IMR-90 (cell line): ENCODE results near the gene ANK3. TPM values are rescaled to one million over a fixed set of nuclear protein-coding genes. Genes with fewer than 3 reads are reported as not detected.

Experiments
- ATAC-seq: fragments of 200-7000 bp; cut with Tn5 transposase; 2 replicates; pipeline ENCODE4 v1.9.1; 2020; ENCODE audit warnings: low read depth, mild to moderate bottlenecking, moderate library complexity
- BruUV-seq: library from RNA; stranded (reverse); fragments of 400-500 nt; replicated peaks from 2 replicates; lab custom pipeline; 2021; lab: Mats Ljungman, UMichigan
- CTCF ChIA-PET: fragments of 300-600 bp; formaldehyde crosslinking; extraction: SDS; loops from one replicate; lab custom pipeline; 2021; ENCODE audit warnings: antibody characterized with exemption; lab: Yijun Ruan, JAX
- POLR2A ChIA-PET: fragments of 300-600 bp; sonication (Branson Sonifier 250); formaldehyde crosslinking; loops from one replicate; lab custom pipeline; 2022; ENCODE audit warnings: antibody characterized with exemption; ENCODE audit not compliant: unreplicated experiment; lab: Charles Lee
- DNase-seq: peaks from one replicate; pipeline ENCODE4 v3.0.0; 2013
- H2AFZ ChIP-seq: replicated peaks from 2 replicates; pipeline ENCODE3; 2013; ENCODE audit warnings: low read length, mild to moderate bottlenecking; ENCODE audit not compliant: poor library complexity
- H2AK5ac ChIP-seq: 2 replicates; pipeline ENCODE4 v1.6.1; 2013; ENCODE audit warnings: low read depth, low read length, inconsistent platforms
- H2AK9ac ChIP-seq: replicated peaks from 2 replicates; pipeline ENCODE3; 2013; ENCODE audit warnings: mild to moderate bottlenecking, low read depth, low read length, moderate library complexity; ENCODE audit not compliant: poor library complexity
- H2BK120ac ChIP-seq: 2 replicates; pipeline ENCODE4 v1.6.1; 2013; ENCODE audit warnings: low read depth, low read length, inconsistent platforms
- H2BK15ac ChIP-seq: 3 replicates; pipeline ENCODE4 v1.6.1; 2013; ENCODE audit warnings: low read depth, low read length, inconsistent platforms
- H2BK20ac ChIP-seq: 2 replicates; pipeline ENCODE4 v1.6.1; 2013; ENCODE audit warnings: low read depth, mild to moderate bottlenecking, inconsistent platforms, low read length, moderate library complexity
- H2BK5ac ChIP-seq: 2 replicates; pipeline ENCODE4 v1.6.1; 2013; ENCODE audit warnings: mild to moderate bottlenecking, low read depth, low read length, inconsistent platforms; ENCODE audit not compliant: poor library complexity, severe bottlenecking
- H3K14ac ChIP-seq: replicated peaks from 2 replicates; pipeline ENCODE4 v1.6.1; 2013; ENCODE audit warnings: low read depth, low read length, inconsistent platforms
- H3K18ac ChIP-seq: 2 replicates; pipeline ENCODE4 v1.6.1; 2013; ENCODE audit warnings: low read depth, low read length, control low read depth
- H3K23ac ChIP-seq: 2 replicates; pipeline ENCODE4 v1.6.1; 2013; ENCODE audit warnings: low read depth, low read length, inconsistent platforms
- H3K27ac ChIP-seq: 2 replicates; pipeline ENCODE4 v1.5.1; 2013; ENCODE audit warnings: mild to moderate bottlenecking, control low read depth, low read length; ENCODE audit not compliant: insufficient read depth
- H3K27me3 ChIP-seq: 2 replicates; pipeline ENCODE4 v1.6.1; 2013; ENCODE audit warnings: low read length; ENCODE audit not compliant: control insufficient read depth, insufficient read depth
- H3K36me3 ChIP-seq: 2 replicates; pipeline ENCODE4 v1.6.1; 2013; ENCODE audit warnings: low read length, mixed read lengths; ENCODE audit not compliant: control insufficient read depth, insufficient read depth
- H3K4ac ChIP-seq: 2 replicates; pipeline ENCODE4 v1.6.1; 2013; ENCODE audit warnings: low read depth, low read length, inconsistent platforms
- H3K4me1 ChIP-seq: 2 replicates; pipeline ENCODE4 v1.6.1; 2013; ENCODE audit warnings: low read length, mixed read lengths; ENCODE audit not compliant: control insufficient read depth, insufficient read depth
- H3K4me2 ChIP-seq: 2 replicates; pipeline ENCODE4 v1.6.1; 2013; ENCODE audit warnings: low read depth, mild to moderate bottlenecking, control low read depth, low read length, moderate library complexity
- H3K4me3 ChIP-seq: 2 replicates; pipeline ENCODE4 v1.5.1; 2013; ENCODE audit warnings: low read depth, mild to moderate bottlenecking, control low read depth, low read length, moderate library complexity; ENCODE audit not compliant: insufficient read depth
- H3K56ac ChIP-seq: 2 replicates; pipeline ENCODE4 v1.6.1; 2013; ENCODE audit warnings: low read length, inconsistent platforms; ENCODE audit not compliant: insufficient read depth; ENCODE audit errors: extremely low read depth
- H3K79me1 ChIP-seq, 2 experiments: 2 replicates each; pipeline ENCODE4 v1.6.1; 2013; ENCODE audit warnings: low read length in 2 of 2, inconsistent platforms in 1 of 2, low read depth in 1 of 2
- H3K9ac ChIP-seq: 2 replicates; pipeline ENCODE4 v1.6.1; 2013; ENCODE audit warnings: low read depth, low read length, control low read depth
- H3K9me1 ChIP-seq: 2 replicates; pipeline ENCODE4 v1.6.1; 2013; ENCODE audit warnings: low read length, inconsistent platforms; ENCODE audit not compliant: insufficient read depth
- H3K9me3 ChIP-seq: 2 replicates; pipeline ENCODE4 v1.6.1; 2013; ENCODE audit warnings: low read length; ENCODE audit not compliant: control insufficient read depth, insufficient read depth
- H4K20me1 ChIP-seq: 2 replicates; pipeline ENCODE4 v1.6.1; 2013; ENCODE audit warnings: low read length, inconsistent platforms; ENCODE audit not compliant: insufficient read depth
- H4K5ac ChIP-seq: 2 replicates; pipeline ENCODE4 v1.6.1; 2013; ENCODE audit warnings: mild to moderate bottlenecking, low read depth, low read length, control low read depth
- H4K8ac ChIP-seq, 2 experiments: 2 replicates each; pipeline ENCODE4 v1.6.1; 2013; ENCODE audit warnings: low read depth in 2 of 2, low read length in 2 of 2, control low read depth in 1 of 2, inconsistent platforms in 1 of 2
- H4K91ac ChIP-seq: 2 replicates; pipeline ENCODE4 v1.6.1; 2013; ENCODE audit warnings: low read depth, low read length, inconsistent platforms; ENCODE audit not compliant: insufficient read depth
- CEBPB ChIP-seq: IDR thresholded peaks from 2 replicates; pipeline ENCODE4 v1.6.1; 2012; ENCODE audit warnings: low read depth, low read length, improper control_type of control experiment
- POLR2A ChIP-seq: IDR thresholded peaks from 2 replicates; pipeline ENCODE4 v1.6.1; 2012; ENCODE audit warnings: mild to moderate bottlenecking, low read depth, low read length
- RFX5 ChIP-seq: IDR thresholded peaks from 2 replicates; pipeline ENCODE4 v1.8.0; 2012; ENCODE audit warnings: low read depth, mild to moderate bottlenecking, low read length, moderate library complexity
- USF2 ChIP-seq: fragments of 150-350 bp; IDR thresholded peaks from 2 replicates; pipeline ENCODE4 v1.6.1; 2017; ENCODE audit warnings: mild to moderate bottlenecking, antibody characterized with exemption, low read length, low read depth
- WGBS, 2 experiments: methylation state at CpG; one replicate each; pipeline versions ENCODE4 v1.1.5 to v1.1.7; 2013; ENCODE audit warnings: missing lambda C conversion rate in 2 of 2; ENCODE audit not compliant: insufficient read length in 1 of 2; ENCODE audit errors: extremely low coverage in 2 of 2; 5-methylcytosine and 5-hydroxymethylcytosine counted together
- dilution Hi-C: fragments of 300-500 bp; cut with HindIII; formaldehyde crosslinking; loops from one replicate; pipeline ENCODE4 v1.14.3; 2018; ENCODE audit warnings: low sequenced_read_pairs; ENCODE audit not compliant: unreplicated experiment
- in situ Hi-C: fragments of 300-500 bp; cut with MboI; formaldehyde crosslinking; loops from 3 replicates; pipeline ENCODE4 v1.14.3; 2019; ENCODE audit warnings: low sequenced_read_pairs, inconsistent platforms, mixed read lengths
- intact Hi-C: fragments of 100-400 bp; cut with micrococcal nuclease; formaldehyde crosslinking; loops from 2 replicates; pipeline ENCODE4 v1.10.0; 2022
- polyA plus RNA-seq, 3 experiments: library from polyadenylated mRNA; depleted of rRNA; stranded (reverse); fragments of >200 nt; gene quantifications; 2 replicates each; pipeline ENCODE4 v1.2.3, GENCODE V29; 2012; ENCODE audit warnings: low replicate concordance in 1 of 3
- total RNA-seq: library from RNA; depleted of rRNA; stranded (reverse); fragments of >200 nt; gene quantifications from 2 replicates; pipeline ENCODE4 v1.2.3, GENCODE V29; 2012

ANK3 gene
- total and polyA plus RNA-seq, 2 of the 4 experiments (the other 2 are of a cell fraction) = 0.63 to 1.8 TPM

DNA sequence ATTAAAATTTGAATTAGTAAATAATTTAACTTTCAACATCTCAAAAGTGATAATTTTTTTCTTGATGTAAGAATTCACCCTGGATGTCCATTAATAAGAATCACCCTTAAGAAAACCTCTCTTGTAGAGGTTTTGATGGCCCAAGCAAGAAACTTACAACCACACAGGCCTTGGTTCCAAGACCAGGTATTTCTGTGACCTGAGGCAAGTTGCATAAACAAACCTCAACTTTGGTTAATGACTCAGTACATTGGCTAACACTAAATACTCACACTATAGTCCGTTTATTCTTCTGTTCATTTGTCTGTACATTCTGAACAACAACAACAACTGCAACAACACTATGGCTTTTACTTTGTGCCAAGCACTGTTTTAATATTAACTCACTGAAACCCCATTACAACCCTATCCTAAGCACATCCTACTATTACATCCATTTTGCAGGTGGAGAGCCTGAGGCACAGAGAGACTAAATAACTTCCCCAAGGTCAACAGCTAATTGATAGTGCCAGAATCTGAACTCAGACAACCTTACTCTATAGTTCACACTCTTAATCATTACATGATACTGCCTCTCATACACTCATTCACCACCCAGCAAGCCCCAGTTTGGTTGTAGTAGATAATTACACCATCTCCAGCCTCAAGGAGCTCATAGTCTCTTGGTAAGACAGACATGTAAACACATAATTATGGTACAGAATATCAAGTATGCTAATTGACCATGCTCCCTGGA, 6.6 kb downstream of the ANK3 start:
- Histone ChIP-seq H3K27ac (no peak overlapping the region), H3K4ac (peak overlapping the region; percentile 51; the same call in 1 of the 2 replicates), H4K91ac (peak overlapping the region; percentile 77), H4K8ac (peak overlapping the region; percentile 32 to 54; a peak in 2 of 4 replicates), H3K56ac (no peak overlapping the region), H3K9ac (no peak overlapping the region), H3K14ac (peak overlapping the region; percentile 70), H3K4me3 (no peak overlapping the region), H2BK20ac (peak overlapping the region; percentile 84), H3K23ac (peak overlapping the region; percentile 21; the same call in 1 of the 2 replicates), H2BK120ac (peak overlapping the region; percentile 95), H2AFZ (no peak overlapping the region), H2AK5ac (peak overlapping the region; percentile 86), H3K9me1 (peaks cover 10% of the 10 kb centered on the region; the same call in 1 of the 2 replicates), H3K4me1 (peaks cover 11% of the 10 kb centered on the region), H3K4me2 (no peak overlapping the region), H3K27me3 (no peaks in the 10 kb centered on the region), H2BK5ac (peak overlapping the region; percentile 95), H4K20me1 (no peaks in the 10 kb centered on the region), H3K79me1 (no peaks in the 10 kb centered on the region), H3K18ac (peak overlapping the region; percentile 85; the same call in 1 of the 2 replicates), H3K36me3 (no peaks in the 10 kb centered on the region), H2BK15ac (peak overlapping the region; percentile 93), H4K5ac (peak overlapping the region; percentile 38; the same call in 1 of the 2 replicates), H3K9me3 (no peaks in the 10 kb centered on the region), H2AK9ac (no peak overlapping the region)
- dilution Hi-C loops (no loop called here), intact Hi-C loops (loop anchor here (5.0 kb wide), 1 partner anchor 44 kb away; no protein-coding TSS in a partner anchor), in situ Hi-C loops (no loop called here)
- ChIA-PET POLR2A (no interaction called here), CTCF (interaction anchor here (2.1 kb wide), 1 partner anchor 17 kb away, joined by 6 read pairs; no protein-coding TSS in a partner anchor)
- BruUV-seq = no TSS peak
- ATAC-seq (no peak), DNase-seq (peak; percentile 43)
- no peak for TF ChIP-seq USF2
- peak; percentile 42; the same call in 1 of the 2 replicates for TF ChIP-seq CEBPB
- no peak for TF ChIP-seq POLR2A
- TF ChIP-seq RFX5 = no peak
- WGBS, 2 experiments = 17% methylated on average over 1 of the region's 1 CpG; no CpG with 5 or more reads in 1 of the 2 experiments
